AG04450 (cell line): ENCODE data around the gene FAIM. TPM values are rescaled to one million over a fixed set of nuclear protein-coding genes. Genes with fewer than 3 reads are reported as not detected.
"Not testable (repeated sequence)": the region's sequence is repeated elsewhere in the genome, so short reads cannot be mapped to it uniquely, and the experiment has no call there.

Source experiments
- CTCF ChIA-PET: fragments of 300-600, 350-600 bp; formaldehyde crosslinking; extraction: SDS; loops from one replicate; lab custom pipeline; 2022; ENCODE audit warnings: antibody characterized with exemption, inconsistent platforms; lab: Charles Lee
- POLR2A ChIA-PET: fragments of 350-600 bp; formaldehyde crosslinking; extraction: SDS; loops from one replicate; lab custom pipeline; 2021; ENCODE audit warnings: antibody characterized with exemption, inconsistent platforms; lab: Yijun Ruan, JAX
- DNase-seq: peaks from one replicate; pipeline ENCODE4 v3.0.0-alpha.2; 2011; ENCODE audit warnings: low read depth, low spot score
- H3K27ac ChIP-seq: one replicate; pipeline ENCODE4 v1.5.1; 2012; ENCODE audit warnings: low read depth, low read length, control low read depth
- H3K27me3 ChIP-seq: one replicate; pipeline ENCODE4 v1.6.0; 2012; ENCODE audit warnings: low read length; ENCODE audit not compliant: control insufficient read depth, insufficient read depth
- H3K4me3 ChIP-seq: 2 replicates; pipeline ENCODE4 v1.5.1; 2011; ENCODE audit warnings: mild to moderate bottlenecking, low read depth, low read length, control low read depth
- H3K9me3 ChIP-seq: 2 replicates; pipeline ENCODE4 v1.5.1; 2012; ENCODE audit warnings: low read length; ENCODE audit not compliant: control insufficient read depth, insufficient read depth
- polyA plus RNA-seq: library from polyadenylated mRNA; depleted of rRNA; stranded (reverse); fragments of >200 nt; gene quantifications from 2 replicates; pipeline ENCODE4 v1.2.3, GENCODE V29; 2011
- TF ChIP-seq, protein P1 (sequence below): IDR thresholded peaks from 2 replicates; pipeline ENCODE4 v1.5.1; 2011; ENCODE audit warnings: low read depth, low read length, control low read depth, inconsistent platforms

The FAIM gene
- polyA plus RNA-seq, 1 experiment, result 5.7 TPM

DNA sequence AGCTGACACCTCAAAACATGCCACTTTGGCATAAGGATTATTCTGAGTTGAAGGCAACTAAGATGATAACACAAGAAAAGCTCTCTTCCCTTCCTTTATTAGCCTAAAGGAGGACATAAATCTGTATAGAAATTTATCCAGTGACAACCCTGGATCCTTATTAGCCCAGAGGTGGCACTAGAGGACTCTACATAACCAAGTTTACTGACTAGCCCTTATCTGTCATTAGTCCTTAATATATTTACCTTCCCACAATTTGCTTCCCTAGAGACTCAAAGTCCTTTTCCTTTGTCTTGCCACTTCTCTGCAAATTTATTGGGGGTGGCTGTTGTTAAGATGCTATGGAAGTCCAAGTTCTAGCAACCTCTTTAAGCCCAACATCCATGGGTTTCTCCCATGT lies 41.2 kb upstream of the FAIM start:
- ChIA-PET CTCF (interaction anchor here (1.2 kb wide), 1 partner anchor 88 kb away, joined by 3 read pairs; no protein-coding TSS in a partner anchor), POLR2A (no interaction called here)
- Histone ChIP-seq H3K27ac (no peak overlapping the region), H3K9me3 (no peaks in the 10 kb centered on the region), H3K27me3 (no peaks in the 10 kb centered on the region), H3K4me3 (no peak overlapping the region)
- no peak for DNase-seq
- TF ChIP-seq, protein P1, sequence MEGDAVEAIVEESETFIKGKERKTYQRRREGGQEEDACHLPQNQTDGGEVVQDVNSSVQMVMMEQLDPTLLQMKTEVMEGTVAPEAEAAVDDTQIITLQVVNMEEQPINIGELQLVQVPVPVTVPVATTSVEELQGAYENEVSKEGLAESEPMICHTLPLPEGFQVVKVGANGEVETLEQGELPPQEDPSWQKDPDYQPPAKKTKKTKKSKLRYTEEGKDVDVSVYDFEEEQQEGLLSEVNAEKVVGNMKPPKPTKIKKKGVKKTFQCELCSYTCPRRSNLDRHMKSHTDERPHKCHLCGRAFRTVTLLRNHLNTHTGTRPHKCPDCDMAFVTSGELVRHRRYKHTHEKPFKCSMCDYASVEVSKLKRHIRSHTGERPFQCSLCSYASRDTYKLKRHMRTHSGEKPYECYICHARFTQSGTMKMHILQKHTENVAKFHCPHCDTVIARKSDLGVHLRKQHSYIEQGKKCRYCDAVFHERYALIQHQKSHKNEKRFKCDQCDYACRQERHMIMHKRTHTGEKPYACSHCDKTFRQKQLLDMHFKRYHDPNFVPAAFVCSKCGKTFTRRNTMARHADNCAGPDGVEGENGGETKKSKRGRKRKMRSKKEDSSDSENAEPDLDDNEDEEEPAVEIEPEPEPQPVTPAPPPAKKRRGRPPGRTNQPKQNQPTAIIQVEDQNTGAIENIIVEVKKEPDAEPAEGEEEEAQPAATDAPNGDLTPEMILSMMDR, result no peak

DNA sequence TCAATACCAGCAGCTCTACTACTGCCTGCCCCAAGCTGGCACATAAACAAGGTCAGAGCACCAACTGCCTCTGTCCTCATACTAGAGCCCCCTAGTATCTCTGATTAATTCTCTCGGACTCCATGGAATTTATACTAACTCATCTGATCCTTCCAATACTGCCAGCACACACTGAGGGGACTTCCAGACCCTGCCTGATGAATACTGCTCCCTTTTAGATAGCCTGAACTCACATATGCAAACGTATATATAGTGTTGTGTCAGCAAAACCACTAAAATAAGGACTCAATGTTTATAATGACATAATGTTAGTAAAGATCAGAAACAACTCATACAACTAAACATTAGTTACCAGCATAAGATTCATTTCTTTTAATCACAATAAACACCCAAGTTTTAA lies 39.5 kb upstream of the FAIM start:
- CTCF ChIA-PET, result no interaction called here
- Histone ChIP-seq H3K9me3 (peaks cover 3% of the 10 kb centered on the region), H3K27ac (no peak overlapping the region), H3K27me3 (no peaks in the 10 kb centered on the region), H3K4me3 (no peak overlapping the region)
- no peak for DNase-seq
- TF ChIP-seq, protein P1, result no peak
- POLR2A ChIA-PET, result no interaction called here

DNA sequence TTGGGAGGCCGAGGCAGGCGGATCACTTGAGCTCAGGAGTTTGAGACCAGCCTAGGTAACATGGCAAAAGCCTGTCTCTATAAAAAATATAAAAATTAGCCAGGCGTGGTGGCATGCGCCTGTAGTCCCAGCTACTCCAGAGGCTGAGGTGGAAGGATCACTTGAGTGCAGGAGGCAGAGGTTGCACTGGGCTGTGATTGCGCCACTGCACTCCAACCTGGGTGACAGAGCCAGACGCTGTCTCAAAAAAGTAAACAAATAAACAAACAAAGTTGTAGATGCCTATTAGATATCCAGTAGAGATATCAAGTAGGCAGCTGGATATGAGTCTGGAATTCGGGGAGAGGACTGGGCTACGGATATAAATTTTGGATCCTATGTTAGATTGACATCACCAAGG lies 38.9 kb upstream of the FAIM start:
- H3K4me3 ChIP-seq, H3K27ac ChIP-seq, DNase-seq, H3K9me3 ChIP-seq, H3K27me3 ChIP-seq, POLR2A ChIA-PET: not testable (repeated sequence)
- CTCF ChIA-PET, result interaction anchor here (1.6 kb wide), 1 partner anchor 354 kb away, joined by 5 read pairs; no protein-coding TSS in a partner anchor

DNA sequence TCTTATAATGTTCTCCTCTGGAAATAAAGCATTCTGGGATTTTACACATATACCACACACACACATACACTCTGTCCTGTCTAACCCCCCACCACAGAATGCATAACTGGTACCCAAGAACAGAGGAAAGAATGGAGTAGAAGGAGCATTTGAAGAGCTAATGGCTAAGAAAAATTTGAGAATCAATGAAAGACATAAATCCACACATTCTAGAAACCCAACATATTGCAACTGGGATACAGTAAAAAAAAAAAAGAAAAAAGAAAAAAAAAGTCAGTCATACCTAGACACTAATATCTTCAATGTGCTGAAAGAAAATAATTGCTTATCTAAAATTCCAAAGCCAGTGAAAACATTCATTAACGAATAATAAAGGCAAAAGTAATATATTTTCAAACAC lies 35.4 kb upstream of the FAIM start:
- CTCF ChIA-PET, result interaction anchor here (0.9 kb wide), 1 partner anchor 350 kb away, joined by 3 read pairs; no protein-coding TSS in a partner anchor
- POLR2A ChIA-PET, result no interaction called here
- Histone ChIP-seq H3K27ac (no peak overlapping the region), H3K9me3 (peaks cover 5% of the 10 kb centered on the region), H3K4me3 (no peak overlapping the region), H3K27me3 (no peaks in the 10 kb centered on the region)
- TF ChIP-seq, protein P1, result no peak
- no peak for DNase-seq

DNA sequence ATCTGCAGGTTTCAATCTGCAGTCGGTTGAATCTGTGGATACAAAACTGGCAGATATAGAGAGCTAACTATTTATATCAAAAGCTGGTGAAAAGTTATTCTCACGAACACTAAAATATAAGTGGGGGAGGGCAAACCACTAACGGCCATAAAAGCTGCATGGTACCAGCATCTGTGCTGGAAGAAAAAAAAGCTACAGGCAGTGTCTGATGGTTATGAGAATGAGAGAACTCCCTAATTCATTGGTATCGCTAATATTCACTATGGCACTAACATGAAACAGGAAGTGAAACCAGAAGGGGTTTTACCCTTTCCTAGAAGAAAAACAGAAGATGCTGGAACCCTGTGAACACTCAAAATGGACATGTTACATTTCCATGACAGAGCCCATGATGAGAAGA lies 30.4 kb upstream of the FAIM start:
- ChIA-PET CTCF (interaction anchor here (1.5 to 19.2 kb wide), 2 partner anchors 18 to 341 kb away, joined by 4 to 560 read pairs; no protein-coding TSS in a partner anchor), POLR2A (no interaction called here)
- Histone ChIP-seq H3K4me3 (no peak overlapping the region), H3K9me3 (peaks cover 5% of the 10 kb centered on the region), H3K27me3 (no peaks in the 10 kb centered on the region), H3K27ac (no peak overlapping the region)
- TF ChIP-seq, protein P1, result no peak
- DNase-seq, result no peak
